T-helper 1 cell treated with Interleukin-12 subunit alpha and Interleukin-12 subunit beta and Interleukin-4 antibody, amounts not matched to agents 30 μg/mL and 1 μg/mL, for 36 hours (primary cell): ENCODE data around the gene CHST15.

ENCODE experiments used
- H3K27ac Mint-ChIP-seq: one replicate; pipeline ENCODE4 v1.8.0; 2021; ENCODE audit warnings: mild to moderate bottlenecking, mixed read lengths
- H3K27me3 Mint-ChIP-seq: one replicate; pipeline ENCODE4 v1.8.0; 2021; ENCODE audit warnings: low read depth, mixed read lengths
- H3K36me3 Mint-ChIP-seq: one replicate; pipeline ENCODE4 v1.8.0; 2021; ENCODE audit warnings: low read depth, mixed read lengths
- H3K4me1 Mint-ChIP-seq: one replicate; pipeline ENCODE4 v1.8.0; 2021; ENCODE audit warnings: low read depth, mixed read lengths
- H3K4me3 Mint-ChIP-seq: one replicate; pipeline ENCODE4 v1.8.0; 2021; ENCODE audit warnings: mild to moderate bottlenecking, moderate library complexity, mixed read lengths
- H3K9me3 Mint-ChIP-seq: one replicate; pipeline ENCODE4 v1.8.0; 2021; ENCODE audit warnings: mixed read lengths

The CHST15 gene

GRCh38 chr10:124012066-124012465 is 81.3 kb downstream of the CHST15 start:
- H3K4me1 Mint-ChIP-seq = no peaks in the 10 kb centered on the region
- peaks cover 5% of the 10 kb centered on the region for H3K27me3 Mint-ChIP-seq

GRCh38 chr10:124011464-124011863 is 81.9 kb downstream of the CHST15 start:
- Mint-ChIP-seq H3K27ac (no peak overlapping the region), H3K4me1 (no peaks in the 10 kb centered on the region), H3K9me3 (peaks cover 15% of the 10 kb centered on the region), H3K27me3 (peaks cover 5% of the 10 kb centered on the region), H3K4me3 (no peak overlapping the region), H3K36me3 (peaks cover 5% of the 10 kb centered on the region)

More at GRCh38 chr10:124012066-124012465, 81.3 kb downstream of the CHST15 start:
- H3K4me3 Mint-ChIP-seq = no peak overlapping the region
- peaks cover 15% of the 10 kb centered on the region for H3K9me3 Mint-ChIP-seq
- peaks cover 5% of the 10 kb centered on the region for H3K36me3 Mint-ChIP-seq
- no peak overlapping the region for H3K27ac Mint-ChIP-seq

GRCh38 chr10:124010563-124011131 is 82.8 kb downstream of the CHST15 start:
- no peak overlapping the region for H3K27ac Mint-ChIP-seq
- no peaks in the 10 kb centered on the region for H3K4me1 Mint-ChIP-seq
- peaks cover 9% of the 10 kb centered on the region for H3K27me3 Mint-ChIP-seq
- H3K4me3 Mint-ChIP-seq = no peak overlapping the region
- H3K9me3 Mint-ChIP-seq = peaks cover 15% of the 10 kb centered on the region
- peaks cover 5% of the 10 kb centered on the region for H3K36me3 Mint-ChIP-seq

GRCh38 chr10:124010024-124010423 is 83.4 kb downstream of the CHST15 start:
- no peaks in the 10 kb centered on the region for H3K4me1 Mint-ChIP-seq
- H3K36me3 Mint-ChIP-seq = peaks cover 5% of the 10 kb centered on the region
- peaks cover 14% of the 10 kb centered on the region for H3K27me3 Mint-ChIP-seq
- H3K27ac Mint-ChIP-seq = no peak overlapping the region
- peaks cover 15% of the 10 kb centered on the region for H3K9me3 Mint-ChIP-seq
- H3K4me3 Mint-ChIP-seq = no peak overlapping the region

GRCh38 chr10:124009231-124010015 is 84.0 kb downstream of the CHST15 start:
- Mint-ChIP-seq H3K36me3 (peaks cover 5% of the 10 kb centered on the region), H3K9me3 (peaks cover 15% of the 10 kb centered on the region), H3K4me3 (no peak overlapping the region), H3K27ac (no peak overlapping the region), H3K4me1 (no peaks in the 10 kb centered on the region), H3K27me3 (peaks cover 14% of the 10 kb centered on the region)

- H3K9me3 Mint-ChIP-seq = peaks cover 9% of the 10 kb centered on the region
- H3K4me3 Mint-ChIP-seq = no peak overlapping the region
- peaks cover 10% of the 10 kb centered on the region for H3K27me3 Mint-ChIP-seq
- no peak overlapping the region for H3K27ac Mint-ChIP-seq
- H3K36me3 Mint-ChIP-seq = peaks cover 2% of the 10 kb centered on the region
- H3K4me1 Mint-ChIP-seq = no peaks in the 10 kb centered on the region
Observed at GRCh38 chr10:124008681-124009080, 84.7 kb downstream of the CHST15 start.

GRCh38 chr10:124008187-124008586 is 85.2 kb downstream of the CHST15 start:
- Mint-ChIP-seq H3K27me3 (peaks cover 9% of the 10 kb centered on the region), H3K9me3 (peaks cover 4% of the 10 kb centered on the region), H3K4me3 (no peak overlapping the region), H3K4me1 (no peaks in the 10 kb centered on the region), H3K36me3 (no peaks in the 10 kb centered on the region), H3K27ac (no peak overlapping the region)

- Mint-ChIP-seq H3K4me1 (no peaks in the 10 kb centered on the region), H3K27ac (no peak overlapping the region), H3K9me3 (peaks cover 4% of the 10 kb centered on the region), H3K4me3 (no peak overlapping the region), H3K36me3 (no peaks in the 10 kb centered on the region), H3K27me3 (peaks cover 9% of the 10 kb centered on the region)
Observed at GRCh38 chr10:124007773-124008145, 85.6 kb downstream of the CHST15 start.

- H3K27ac Mint-ChIP-seq = no peak overlapping the region
- peaks cover 9% of the 10 kb centered on the region for H3K27me3 Mint-ChIP-seq
- peaks cover 4% of the 10 kb centered on the region for H3K9me3 Mint-ChIP-seq
- no peak overlapping the region for H3K4me3 Mint-ChIP-seq
- H3K4me1 Mint-ChIP-seq = no peaks in the 10 kb centered on the region
- no peaks in the 10 kb centered on the region for H3K36me3 Mint-ChIP-seq
Observed at GRCh38 chr10:124007102-124007772, 86.2 kb downstream of the CHST15 start.

- H3K27me3 Mint-ChIP-seq = peaks cover 9% of the 10 kb centered on the region
- no peaks in the 10 kb centered on the region for H3K36me3 Mint-ChIP-seq
- no peaks in the 10 kb centered on the region for H3K9me3 Mint-ChIP-seq
- no peaks in the 10 kb centered on the region for H3K4me1 Mint-ChIP-seq
- H3K27ac Mint-ChIP-seq = no peak overlapping the region
- H3K4me3 Mint-ChIP-seq = no peak overlapping the region
Observed at GRCh38 chr10:124006526-124006925, 86.9 kb downstream of the CHST15 start.

- H3K36me3 Mint-ChIP-seq = no peaks in the 10 kb centered on the region
Observed at GRCh38 chr10:124005991-124006392, 87.4 kb downstream of the CHST15 start.

GRCh38 chr10:124005091-124005490 is 88.3 kb downstream of the CHST15 start:
- no peaks in the 10 kb centered on the region for H3K4me1 Mint-ChIP-seq

More at GRCh38 chr10:124005991-124006392, 87.4 kb downstream of the CHST15 start:
- no peaks in the 10 kb centered on the region for H3K9me3 Mint-ChIP-seq
- no peak overlapping the region for H3K27ac Mint-ChIP-seq
- no peak overlapping the region for H3K4me3 Mint-ChIP-seq
- peaks cover 9% of the 10 kb centered on the region for H3K27me3 Mint-ChIP-seq
- no peaks in the 10 kb centered on the region for H3K4me1 Mint-ChIP-seq

GRCh38 chr10:124004663-124005004 is 88.8 kb downstream of the CHST15 start:
- Mint-ChIP-seq H3K27me3 (peaks cover 9% of the 10 kb centered on the region), H3K9me3 (no peaks in the 10 kb centered on the region), H3K4me3 (no peak overlapping the region), H3K4me1 (no peaks in the 10 kb centered on the region), H3K36me3 (no peaks in the 10 kb centered on the region), H3K27ac (no peak overlapping the region)

More at GRCh38 chr10:124005091-124005490, 88.3 kb downstream of the CHST15 start:
- Mint-ChIP-seq H3K27ac (no peak overlapping the region), H3K4me3 (no peak overlapping the region), H3K27me3 (peaks cover 9% of the 10 kb centered on the region), H3K36me3 (no peaks in the 10 kb centered on the region), H3K9me3 (no peaks in the 10 kb centered on the region)

GRCh38 chr10:124003871-124004662 is 89.3 kb downstream of the CHST15 start:
- no peaks in the 10 kb centered on the region for H3K36me3 Mint-ChIP-seq
- H3K27me3 Mint-ChIP-seq = peaks cover 9% of the 10 kb centered on the region
- H3K27ac Mint-ChIP-seq = no peak overlapping the region
- H3K4me1 Mint-ChIP-seq = no peaks in the 10 kb centered on the region
- H3K9me3 Mint-ChIP-seq = no peaks in the 10 kb centered on the region
- no peak overlapping the region for H3K4me3 Mint-ChIP-seq
